HepG2 (cell line): Measurements from ENCODE around the gene IGLL1. TPM values are rescaled to one million over a fixed set of nuclear protein-coding genes. Genes with fewer than 3 reads are reported as not detected.

Experiments
- ATAC-seq: fragments of 200-7000 bp; cut with Tn5 transposase; 3 replicates; pipeline ENCODE4 v1.9.1; 2020; ENCODE audit warnings: mild to moderate bottlenecking, moderate library complexity
- BruUV-seq: library from RNA; stranded (reverse); fragments of 400-500 nt; replicated peaks from 2 replicates; lab custom pipeline; 2021; lab: Mats Ljungman, UMichigan
- CTCF ChIA-PET: fragments of 300-600 bp; formaldehyde crosslinking; extraction: SDS; loops from one replicate; lab custom pipeline; 2021; ENCODE audit warnings: low total read pairs, inconsistent platforms, low intra/inter-chr PET ratio; lab: Yijun Ruan, JAX
- POLR2A ChIA-PET: fragments of 350-600 bp; sonication (Branson Sonifier 250); formaldehyde crosslinking; loops from one replicate; lab custom pipeline; 2020; ENCODE audit warnings: antibody characterized with exemption, inconsistent platforms; lab: Yijun Ruan, JAX
- DNase-seq: peaks from one replicate; pipeline ENCODE4 v3.0.0-alpha.2; 2015; ENCODE audit warnings: low spot score
- FAIRE-seq: peaks from 3 replicates; lab custom pipeline; 2011; peaks lifted over from hg19 to GRCh38; lab: Jason Lieb, UNC
- H2AFZ ChIP-seq: one replicate; pipeline ENCODE4 v1.6.1; 2011; ENCODE audit warnings: low read length, inconsistent platforms
- H3K27ac ChIP-seq: fragments of 300-600 bp; 3 replicates; pipeline ENCODE4 v1.8.0; 2011; ENCODE audit warnings: mixed run types, mild to moderate bottlenecking, mixed read lengths, low read length, inconsistent platforms; ENCODE audit not compliant: insufficient read depth; ENCODE audit errors: extremely low read length
- H3K27me3 ChIP-seq, 2 experiments: fragments of 200-600 bp in 1 of 2; 2 replicates in 1 of 2; 3 replicates in 1 of 2; pipeline versions ENCODE4 v1.6.0 to v1.8.0; 2011; ENCODE audit warnings: low read length in 2 of 2, mild to moderate bottlenecking in 2 of 2, moderate library complexity in 2 of 2, inconsistent platforms in 1 of 2; ENCODE audit not compliant: insufficient read depth in 2 of 2, control insufficient read depth in 1 of 2
- H3K36me3 ChIP-seq, 2 experiments: fragments of 200-600 bp in 1 of 2; replicated peaks in 1 of 2; 2 replicates in 1 of 2; 3 replicates in 1 of 2; pipeline versions ENCODE4 v1.5.1 to v1.8.0; 2011; ENCODE audit warnings: low read length in 2 of 2, inconsistent platforms in 1 of 2; ENCODE audit not compliant: insufficient read depth in 2 of 2, control insufficient read depth in 1 of 2
- H3K4me1 ChIP-seq: 2 replicates; pipeline ENCODE4 v1.5.1; 2012; ENCODE audit warnings: low read length, inconsistent platforms; ENCODE audit not compliant: insufficient read depth
- H3K4me2 ChIP-seq: 2 replicates; pipeline ENCODE4 v1.6.0; 2011; ENCODE audit warnings: low read depth, low read length, inconsistent platforms
- H3K4me3 ChIP-seq, 3 experiments: fragments of 200-600 bp in 1 of 3; sonication (generic), shearing (Covaris generic) in 1 of 3; replicated peaks in 1 of 3; 2 replicates each; pipeline ENCODE4 v1.5.1; 2011 to 2016; ENCODE audit warnings: low read length in 3 of 3, inconsistent platforms in 2 of 3, low read depth in 2 of 3, mild to moderate bottlenecking in 2 of 3, control low read depth in 1 of 3, mixed read lengths in 1 of 3; ENCODE audit not compliant: insufficient read depth in 1 of 3
- H3K79me2 ChIP-seq: one replicate; pipeline ENCODE4 v1.6.1; 2011; ENCODE audit warnings: low read length, inconsistent platforms; ENCODE audit not compliant: insufficient read depth
- H3K9ac ChIP-seq: 2 replicates; pipeline ENCODE4 v1.6.0; 2011; ENCODE audit warnings: mild to moderate bottlenecking, low read depth, low read length, inconsistent platforms; ENCODE audit not compliant: insufficient read depth
- H3K9me3 ChIP-seq: 2 replicates; pipeline ENCODE4 v1.5.1; 2012; ENCODE audit warnings: mild to moderate bottlenecking, low read length
- H4K20me1 ChIP-seq: 2 replicates; pipeline ENCODE4 v1.6.0; 2011; ENCODE audit warnings: inconsistent platforms, mild to moderate bottlenecking, low read length, moderate library complexity; ENCODE audit not compliant: insufficient read depth
- ATF5 ChIP-seq: sonication (generic); formaldehyde crosslinking; IDR thresholded peaks from 2 replicates; pipeline ENCODE4 v1.4.0; 2020; ENCODE audit warnings: mild to moderate bottlenecking, low read depth, missing genetic modification reagents
- BRCA1 ChIP-seq: sonication (generic); formaldehyde crosslinking; IDR thresholded peaks from 2 replicates; pipeline ENCODE4 v1.4.0; 2020; ENCODE audit warnings: missing genetic modification reagents
- ETV5 ChIP-seq: IDR thresholded peaks from 2 replicates; pipeline ENCODE4 v1.6.1; 2018; ENCODE audit warnings: missing biosample characterization, missing genetic modification reagents, inconsistent platforms, borderline replicate concordance
- HMG20A ChIP-seq: IDR thresholded peaks from 2 replicates; pipeline ENCODE4 v1.6.1; 2016; ENCODE audit warnings: borderline replicate concordance
- HOXA3 ChIP-seq: sonication (generic); formaldehyde crosslinking; IDR thresholded peaks from 2 replicates; pipeline ENCODE4 v1.5.0; 2020; ENCODE audit warnings: missing genetic modification reagents
- MAFG ChIP-seq: sonication (generic); formaldehyde crosslinking; IDR thresholded peaks from 2 replicates; pipeline ENCODE4 v1.5.1; 2020; ENCODE audit warnings: mild to moderate bottlenecking, missing genetic modification reagents
- MTF2 ChIP-seq: sonication (generic); formaldehyde crosslinking; IDR thresholded peaks from 2 replicates; pipeline ENCODE4 v1.5.0; 2020; ENCODE audit warnings: missing genetic modification reagents, borderline replicate concordance
- PCBP1 ChIP-seq: fragments of 200-400 bp; formaldehyde crosslinking; IDR thresholded peaks from 2 replicates; pipeline ENCODE4 v1.6.1; 2017; ENCODE audit warnings: mild to moderate bottlenecking, low read depth, low read length, borderline replicate concordance
- SRY ChIP-seq: sonication (generic); formaldehyde crosslinking; IDR thresholded peaks from 2 replicates; pipeline ENCODE4 v1.8.0; 2022; ENCODE audit warnings: mild to moderate bottlenecking, missing genetic modification reagents
- THRA ChIP-seq: sonication (generic); formaldehyde crosslinking; IDR thresholded peaks from 2 replicates; pipeline ENCODE4 v1.4.0; 2020; ENCODE audit warnings: missing genetic modification reagents, borderline replicate concordance
- ZFX ChIP-seq: sonication (generic); formaldehyde crosslinking; IDR thresholded peaks from 2 replicates; pipeline ENCODE4 v1.4.0; 2020; ENCODE audit warnings: mild to moderate bottlenecking, low read depth, missing genetic modification reagents, moderate library complexity
- ZNF232 ChIP-seq: sonication (generic); formaldehyde crosslinking; IDR thresholded peaks from 2 replicates; pipeline ENCODE4 v1.4.0; 2020; ENCODE audit warnings: missing genetic modification reagents, borderline replicate concordance
- ZNF576 ChIP-seq: sonication (generic); formaldehyde crosslinking; IDR thresholded peaks from 2 replicates; pipeline ENCODE4 v1.4.0; 2020; ENCODE audit warnings: mild to moderate bottlenecking, missing genetic modification reagents
- ZNF589 ChIP-seq: sonication (generic); formaldehyde crosslinking; conservative IDR thresholded peaks from 2 replicates; pipeline ENCODE4 v1.8.0; 2022; ENCODE audit warnings: mild to moderate bottlenecking, moderate library complexity, missing genetic modification reagents
- ZNF780A ChIP-seq: sonication (generic); formaldehyde crosslinking; IDR thresholded peaks from 2 replicates; pipeline ENCODE4 v1.8.0; 2022; ENCODE audit warnings: mild to moderate bottlenecking, missing genetic modification reagents, moderate library complexity
- ZSCAN9 ChIP-seq: IDR thresholded peaks from 2 replicates; pipeline ENCODE4 v1.6.1; 2016; ENCODE audit warnings: borderline replicate concordance
- WGBS: methylation state at CpG from one replicate; pipeline ENCODE4 v1.1.6; 2017; ENCODE audit warnings: low lambda C conversion rate; 5-methylcytosine and 5-hydroxymethylcytosine counted together
- in situ Hi-C: cut with HindIII; loops from 2 replicates; pipeline ENCODE4 v1.10.0; 2017; ENCODE audit warnings: low pct_unique_long_range_greater_than_20kb; ENCODE audit not compliant: extremely low pct_ligation_motif_present
- intact Hi-C: fragments of 100-400 bp; cut with micrococcal nuclease; formaldehyde crosslinking; loops from one replicate; pipeline ENCODE4 v1.10.0; 2022; ENCODE audit not compliant: unreplicated experiment
- polyA plus RNA-seq, 8 experiments: library from polyadenylated mRNA; depleted of rRNA in 3 of 8; stranded (reverse) in 7 of 8; unstranded in 1 of 8; fragments of >200 nt; fragmentation: Illumina TruSeq in 4 of 8; extraction: Trizol in 4 of 8; gene quantifications; 2 replicates each; pipeline versions ENCODE4 v1.2.1 to v1.2.3, GENCODE V29; 2011 to 2016; ENCODE audit warnings: low read depth in 4 of 8, missing spikeins in 1 of 8, mixed read lengths in 1 of 8; ENCODE audit not compliant: insufficient read depth in 1 of 8
- total RNA-seq, 5 experiments: library from RNA; depleted of rRNA; stranded (reverse); fragments of >200 nt; fragmentation: Illumina TruSeq; extraction: Trizol; gene quantifications; 2 replicates each; pipeline ENCODE4 v1.2.3, GENCODE V29; 2016; ENCODE audit warnings: low read depth in 1 of 5

IGLL1 gene
- total and polyA plus RNA-seq, 2 of the 13 experiments (the other 11 are each of a cell fraction or from before 2014, with no cell fraction given): not detected

GRCh38 chr22:23591201-23591791 is 11.2 kb upstream of the IGLL1 start (continued):
- no peak for TF ChIP-seq ZNF232 (CRISPR knock-in tag)
- TF ChIP-seq THRA: 0 out of 2 replicates have a peak, but pooled peaks have one; percentile 48
- TF ChIP-seq ETV5 (CRISPR knock-in tag): no peak
- TF ChIP-seq PCBP1: no peak
- TF ChIP-seq ZNF589 (CRISPR knock-in tag): no peak
- no peak for TF ChIP-seq ZNF576 (CRISPR knock-in tag)
- 0 out of 2 replicates have a peak, but pooled peaks have one; percentile 37 for TF ChIP-seq SRY
- no peak for TF ChIP-seq HOXA3 (CRISPR knock-in tag)
- TF ChIP-seq ZSCAN9 (CRISPR knock-in tag): no peak
- no peak for TF ChIP-seq ATF5 (CRISPR knock-in tag)

- no peak for ATAC-seq
- 25% methylated on average over 2 of the region's 6 CpGs for WGBS
- H2AFZ ChIP-seq: no peak overlapping the region
- peaks cover 2 to 27% of the 10 kb centered on the region in 2 experiments; a peak in 3 of 5 replicates for H3K27me3 ChIP-seq
- no peaks in the 10 kb centered on the region for H4K20me1 ChIP-seq
- intact Hi-C loops: no loop called here
- no peaks in the 10 kb centered on the region for H3K36me3 ChIP-seq
- no peaks in the 10 kb centered on the region for H3K4me1 ChIP-seq
- DNase-seq: no peak
- in situ Hi-C loops: loop anchor here (10.0 to 25.0 kb wide), 2 partner anchors 97 to 189 kb away; no protein-coding TSS in a partner anchor
- ChIA-PET POLR2A (no interaction called here), CTCF (no interaction called here)
- H3K27ac ChIP-seq: no peak overlapping the region
- no peak overlapping the region for H3K9ac ChIP-seq
- no peak overlapping the region for H3K4me2 ChIP-seq
- H3K79me2 ChIP-seq: no peaks in the 10 kb centered on the region
- FAIRE-seq: no peak
- H3K4me3 ChIP-seq: no peak overlapping the region
- no peaks in the 10 kb centered on the region for H3K9me3 ChIP-seq
- no TSS peak for BruUV-seq
- TF ChIP-seq MTF2 (CRISPR knock-in tag): no peak
- no peak for TF ChIP-seq ZFX (CRISPR knock-in tag)
- TF ChIP-seq HMG20A (CRISPR knock-in tag): no peak
- no peak for TF ChIP-seq BRCA1 (CRISPR knock-in tag)
- no peak for TF ChIP-seq MAFG (CRISPR knock-in tag)
- no peak for TF ChIP-seq ZNF780A (CRISPR knock-in tag)
These were observed 3.7 kb upstream of the IGLL1 start for GRCh38 chr22:23583836-23584235.
